GM21723 (cell line): ENCODE results near the gene ETV5.
A peak's percentile ranks its signal among the peaks of the same experiment; 100 is the strongest.

Source experiments
- ATAC-seq: cut with Tn5 transposase; IDR thresholded peaks from one replicate; pipeline ENCODE4 v1.9.1; 2021; ENCODE audit warnings: mild to moderate bottlenecking, moderate library complexity; ENCODE audit not compliant: unreplicated experiment

The ETV5 gene

DNA sequence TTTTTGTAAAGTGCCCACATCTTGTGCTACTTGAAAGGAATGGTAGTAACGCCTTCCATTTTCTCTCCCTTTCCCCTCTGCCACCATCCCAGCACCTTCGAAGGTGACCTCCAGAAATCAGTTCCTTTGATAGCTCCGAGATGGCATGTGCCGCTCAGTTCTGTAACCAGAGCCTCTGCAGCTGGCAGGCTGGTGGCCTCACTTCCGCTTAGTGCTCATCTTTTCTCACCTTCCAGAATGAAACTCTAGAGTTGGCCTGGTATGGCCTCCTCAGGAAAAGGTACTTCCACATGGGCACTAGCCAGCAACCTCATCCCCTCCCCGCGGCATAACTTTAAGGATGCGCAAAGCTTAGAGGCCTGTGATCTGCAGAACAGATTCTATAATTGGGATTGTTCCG, 38.8 kb downstream of the ETV5 start:
- ATAC-seq, result no peak

DNA sequence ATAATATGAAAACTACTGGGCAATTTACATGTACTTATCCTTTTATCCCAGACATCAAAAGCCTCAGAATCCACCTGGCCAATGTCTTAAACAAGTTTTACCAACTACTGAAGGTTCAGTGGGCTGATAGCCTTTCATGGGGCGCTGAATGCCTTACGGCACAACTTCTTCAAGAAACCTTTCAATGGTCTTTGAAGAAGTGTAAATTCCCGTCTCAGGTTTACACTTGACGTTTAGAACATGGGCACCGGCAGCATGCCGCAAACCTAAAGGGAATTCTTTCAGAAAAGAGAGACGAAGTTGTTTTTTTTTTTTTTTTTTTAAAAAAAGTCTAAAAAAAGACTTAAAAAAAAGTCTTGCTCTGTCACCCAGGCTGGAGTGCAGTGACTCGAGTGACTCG, 39.7 kb downstream of the ETV5 start:
- no peak for ATAC-seq

DNA sequence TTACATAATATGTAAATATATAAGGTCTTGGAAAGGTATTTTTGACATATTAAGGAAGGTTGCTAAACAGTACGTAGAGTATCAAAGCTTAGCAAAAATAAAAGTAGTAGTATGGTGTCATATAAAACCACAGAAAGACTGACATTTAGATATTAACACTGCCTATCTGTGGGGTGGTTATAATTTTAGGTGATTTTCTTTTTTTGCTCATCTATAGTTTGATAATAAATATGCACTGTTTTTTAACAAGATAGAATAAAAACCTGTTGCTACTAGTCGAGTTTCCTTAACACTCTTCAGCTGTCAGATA, 40.7 kb downstream of the ETV5 start:
- ATAC-seq, result no peak

DNA sequence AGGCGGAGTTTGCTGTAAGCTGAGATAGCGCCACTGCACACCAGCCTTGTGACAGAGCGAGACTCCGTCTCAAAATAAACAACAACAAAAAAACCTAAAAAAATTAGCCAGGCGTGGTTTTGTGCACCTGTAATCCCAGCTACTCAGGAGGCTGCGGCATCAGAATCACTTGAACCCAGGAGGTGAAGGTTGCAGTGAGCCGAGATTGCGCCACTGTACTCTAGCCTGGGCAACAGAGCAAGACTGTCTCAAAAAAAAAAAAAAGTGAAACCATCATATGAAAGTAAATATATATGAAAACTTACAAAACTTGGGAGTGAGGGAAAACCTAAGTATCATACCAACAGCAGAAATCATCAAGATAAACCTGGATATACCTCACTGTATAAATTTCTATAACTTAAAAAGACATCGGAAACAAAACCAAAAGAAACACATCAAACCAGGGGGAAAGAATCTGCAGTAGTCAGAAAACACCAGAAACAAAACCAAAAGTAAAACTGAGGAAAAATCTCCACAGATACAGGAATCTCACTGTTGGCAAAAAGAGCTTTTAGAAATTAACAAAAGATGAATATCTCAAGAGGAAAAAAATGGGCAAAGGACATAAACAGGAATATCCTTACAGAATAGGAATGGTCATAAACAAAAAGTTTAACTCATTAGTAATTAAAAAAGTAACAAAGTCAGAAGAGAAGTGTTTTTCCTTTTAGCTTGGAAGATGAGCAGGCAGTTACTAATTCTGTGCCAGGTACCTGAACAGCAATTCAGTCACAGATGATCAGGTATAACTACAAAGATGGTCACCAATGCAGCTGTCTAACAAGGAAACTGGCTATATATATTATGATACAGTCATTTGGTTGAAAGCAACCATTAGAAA, 41.3 kb downstream of the ETV5 start:
- peak; percentile 66 for ATAC-seq

DNA sequence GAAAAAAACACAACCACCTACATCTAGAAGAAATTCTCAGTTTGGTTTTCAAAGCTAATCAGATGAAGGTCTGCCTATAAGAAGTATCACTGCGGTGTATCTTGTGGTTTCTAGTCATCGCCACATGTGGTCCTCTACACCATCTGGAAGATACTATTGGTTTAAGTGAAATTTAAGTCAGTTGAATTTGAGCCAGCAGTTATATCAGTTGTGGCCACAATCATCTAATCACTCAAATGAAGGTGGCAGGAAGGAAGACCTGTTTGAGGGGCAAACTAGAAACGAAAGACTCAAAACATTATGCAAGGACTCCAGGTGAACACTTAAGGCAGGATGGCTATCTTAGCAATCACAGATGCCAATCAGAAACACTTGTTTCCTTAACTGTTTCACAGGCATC, 48.7 kb downstream of the ETV5 start:
- peak; percentile 95 for ATAC-seq

DNA sequence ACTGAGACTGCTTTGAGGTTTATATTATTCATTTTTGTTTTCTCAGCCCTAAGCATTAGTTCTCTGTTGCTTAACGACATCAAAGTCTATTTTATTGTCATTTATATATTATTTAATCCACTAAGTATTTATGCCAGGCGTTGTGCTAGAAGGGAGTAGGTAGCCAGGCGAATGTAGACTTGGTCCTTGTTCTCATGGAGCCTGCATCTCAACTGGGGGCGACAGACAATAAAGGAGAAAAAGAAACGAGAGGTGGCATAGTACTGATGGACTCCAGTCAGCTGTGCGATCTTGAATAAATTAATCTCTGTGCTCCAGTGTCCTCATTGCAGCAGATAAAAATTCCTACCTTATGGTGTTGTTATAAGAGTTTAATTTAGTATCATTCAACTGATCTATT, 49.7 kb downstream of the ETV5 start:
- ATAC-seq, result no peak

DNA sequence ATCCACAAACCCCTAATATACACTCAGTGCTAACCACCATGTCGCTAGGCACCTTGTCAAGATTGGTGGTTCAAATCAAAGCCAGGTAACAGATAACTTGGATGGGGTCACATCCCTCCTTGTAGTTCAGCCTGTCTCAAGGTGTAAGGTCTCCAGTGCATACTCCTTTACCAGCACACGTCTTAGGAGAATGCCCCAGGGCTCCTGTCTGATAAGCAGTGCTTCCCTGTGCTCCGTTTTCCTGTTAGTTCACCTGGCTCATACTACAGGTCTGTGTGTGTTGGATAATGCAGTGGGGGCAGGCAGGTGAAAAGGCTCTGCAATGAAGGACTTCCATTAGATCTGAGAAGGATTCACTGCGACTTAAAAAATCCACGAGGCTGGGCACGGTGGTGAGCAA, 50.7 kb downstream of the ETV5 start:
- ATAC-seq, result no peak

DNA sequence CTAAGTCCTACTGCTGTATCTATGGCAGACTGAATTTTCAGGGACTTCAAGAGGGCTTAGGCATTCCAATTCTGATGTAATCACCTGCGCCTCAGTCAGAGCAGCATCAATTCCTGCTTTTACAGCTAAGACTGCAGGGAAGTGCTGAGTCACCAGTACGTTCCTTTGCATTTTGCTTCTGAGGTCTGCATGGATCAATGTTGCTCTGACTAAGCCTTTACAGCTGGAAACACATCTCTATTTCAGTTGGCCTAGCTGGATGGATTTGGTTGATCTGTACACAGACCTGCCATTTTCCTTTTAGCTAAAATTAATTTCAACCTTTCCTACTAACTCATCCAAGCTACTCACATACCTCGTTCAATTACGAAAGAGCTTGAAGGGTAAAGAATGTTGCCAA, 51.3 kb downstream of the ETV5 start:
- ATAC-seq, result no peak

DNA sequence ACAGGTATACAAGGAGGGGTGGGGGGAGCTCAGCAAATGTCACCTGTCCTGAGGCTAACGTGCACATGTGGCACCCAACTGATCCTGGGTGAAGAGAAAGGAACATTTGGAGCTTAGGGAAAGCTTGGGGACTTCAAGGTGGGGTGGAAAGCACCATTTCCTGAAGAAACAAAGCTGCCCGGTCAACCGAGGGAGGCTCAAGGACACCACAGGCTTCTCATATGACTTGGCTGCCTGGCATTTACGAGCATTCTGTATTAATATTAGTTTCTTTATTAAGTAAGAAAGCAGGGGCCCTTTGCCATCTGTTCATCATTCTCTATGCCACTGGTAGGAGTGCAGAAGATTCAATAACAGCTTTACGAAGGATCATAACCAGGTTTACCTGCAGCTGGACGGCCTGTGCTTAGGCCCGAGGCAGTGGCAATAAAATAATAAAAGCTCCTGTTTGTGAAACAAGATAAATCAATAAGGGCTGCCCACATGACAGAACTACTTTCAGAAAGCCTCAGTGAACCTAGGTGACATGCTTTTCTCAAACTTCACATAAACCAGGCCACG, 54.0 kb downstream of the ETV5 start:
- ATAC-seq, result no peak

DNA sequence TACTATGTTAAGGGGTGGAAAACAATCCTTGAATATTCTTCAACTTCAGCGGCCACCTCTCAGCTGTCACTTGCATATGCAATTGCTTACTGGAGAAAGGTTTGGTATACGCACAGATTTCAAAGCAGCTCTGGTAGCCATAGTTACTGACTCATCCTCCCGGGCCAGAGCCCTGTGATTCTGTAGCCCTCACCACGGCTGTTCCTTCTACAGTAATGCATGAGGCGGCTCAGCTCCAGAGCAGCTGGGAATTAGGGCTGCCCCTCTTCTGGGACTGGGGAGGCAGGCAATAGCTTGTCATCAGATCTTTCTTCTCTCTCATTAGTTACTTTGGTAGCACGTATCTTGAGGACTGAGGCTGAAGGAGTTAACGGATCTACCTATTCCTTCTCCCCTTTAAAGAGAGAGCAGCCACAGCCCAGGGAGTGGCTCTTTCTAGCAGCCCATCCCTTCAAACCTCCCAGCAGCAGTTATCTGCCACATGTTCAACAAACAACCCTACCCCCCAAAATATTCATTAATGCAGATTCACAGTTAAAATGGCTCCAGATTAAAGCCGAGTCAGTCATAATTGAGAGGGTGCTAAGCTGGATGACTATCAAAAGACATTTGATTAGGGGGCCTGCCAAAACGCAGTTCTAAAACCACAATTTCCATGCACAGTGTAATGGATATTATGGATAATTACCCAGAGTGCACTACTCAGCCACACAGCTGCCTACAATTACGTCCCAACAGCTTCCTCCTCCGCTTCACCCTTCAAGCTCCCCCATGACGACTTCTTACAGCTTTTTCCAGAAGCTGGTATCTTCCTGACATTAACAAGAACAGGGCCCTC, 54.7 kb downstream of the ETV5 start:
- no peak for ATAC-seq

DNA sequence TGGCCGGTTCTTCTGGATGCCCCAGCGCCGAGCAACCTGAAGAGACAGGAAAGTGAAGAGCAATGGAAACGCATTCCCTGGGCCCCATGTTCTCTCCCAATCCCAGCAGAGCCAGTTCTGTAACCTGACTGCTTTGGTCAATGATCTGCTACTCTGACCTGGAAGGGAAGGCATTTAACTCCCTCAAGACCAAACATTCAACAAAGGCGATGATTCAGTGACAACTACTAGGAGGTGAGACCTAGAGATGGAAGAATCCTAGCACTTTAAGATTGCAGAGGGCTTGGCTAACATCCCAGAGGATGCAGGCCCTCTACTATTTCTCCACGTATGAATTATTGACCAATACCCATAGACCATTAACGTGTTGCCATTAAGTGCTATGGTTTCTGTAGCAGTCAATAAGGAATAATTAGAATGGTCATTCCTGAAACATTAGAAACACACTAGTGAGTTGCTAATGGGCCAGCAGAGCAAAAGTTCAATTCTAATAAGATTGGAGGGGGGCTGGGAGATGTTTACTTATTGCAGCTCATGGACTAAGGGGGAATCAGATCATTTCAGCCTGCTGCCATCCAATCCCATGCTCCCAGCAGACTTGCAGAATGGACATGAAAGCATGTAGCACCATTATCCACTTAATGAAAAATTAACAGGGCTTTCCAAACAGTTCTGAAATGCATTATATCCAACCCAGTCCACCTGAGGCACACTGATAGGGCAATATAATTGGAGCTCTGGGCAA, 56.6 kb downstream of the ETV5 start:
- ATAC-seq, result no peak

DNA sequence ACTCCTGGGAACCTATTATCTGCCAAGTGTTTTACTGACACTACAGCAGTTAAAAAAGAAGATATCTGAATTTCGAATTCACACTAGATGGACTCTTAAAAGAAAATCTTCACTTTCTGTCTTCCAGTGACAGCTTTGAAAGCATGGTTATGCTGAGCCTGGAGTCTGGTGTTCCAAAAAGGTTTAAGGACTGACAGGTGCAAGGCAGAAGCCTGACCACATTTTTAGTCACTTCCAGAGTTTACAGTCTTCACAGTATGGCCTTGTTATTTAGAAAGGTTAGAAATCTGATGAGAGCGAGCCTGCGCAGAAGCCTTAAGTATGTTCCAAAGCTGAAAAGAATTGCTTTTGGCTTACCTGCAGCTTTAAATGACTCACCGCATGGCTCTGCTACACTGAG, 59.9 kb downstream of the ETV5 start:
- no peak for ATAC-seq

DNA sequence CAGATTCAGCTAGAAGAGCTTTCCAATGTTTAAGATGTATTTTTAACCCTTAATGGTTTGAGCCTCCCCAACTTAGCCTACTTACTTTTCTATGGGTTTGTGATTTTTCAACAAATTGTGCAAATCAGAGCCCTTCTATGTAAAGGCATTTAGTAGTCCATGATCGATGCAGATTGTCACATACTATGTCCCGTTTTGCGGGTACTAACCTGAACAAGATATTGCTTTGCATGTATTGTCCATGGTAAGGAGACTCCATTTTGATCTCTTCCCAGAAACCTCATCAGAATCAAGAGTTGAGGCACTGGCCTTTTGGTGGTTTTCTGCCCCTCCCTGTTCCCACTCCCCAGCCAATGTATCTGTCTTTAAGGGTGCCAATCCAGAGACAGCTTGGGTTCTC, 60.8 kb downstream of the ETV5 start:
- no peak for ATAC-seq

DNA sequence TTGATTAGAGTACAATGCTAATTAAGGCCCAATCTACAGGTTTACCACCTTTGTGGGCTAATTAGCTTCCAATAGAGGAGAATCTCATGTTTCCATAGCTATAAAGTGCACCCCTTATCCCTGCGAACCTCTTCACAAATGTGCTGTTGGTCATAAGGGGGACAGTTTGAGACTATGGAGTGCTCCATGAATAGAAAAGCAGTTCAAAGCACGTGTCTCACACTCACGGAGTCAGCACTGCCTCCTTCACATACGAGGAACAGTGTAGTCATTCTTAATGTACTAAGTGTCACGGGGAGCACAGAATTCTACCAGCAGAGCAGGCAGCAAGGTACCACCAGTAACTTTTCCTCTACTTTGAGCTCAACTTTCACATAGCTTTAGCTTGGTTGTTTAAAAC, 62.1 kb downstream of the ETV5 start:
- no peak for ATAC-seq

DNA sequence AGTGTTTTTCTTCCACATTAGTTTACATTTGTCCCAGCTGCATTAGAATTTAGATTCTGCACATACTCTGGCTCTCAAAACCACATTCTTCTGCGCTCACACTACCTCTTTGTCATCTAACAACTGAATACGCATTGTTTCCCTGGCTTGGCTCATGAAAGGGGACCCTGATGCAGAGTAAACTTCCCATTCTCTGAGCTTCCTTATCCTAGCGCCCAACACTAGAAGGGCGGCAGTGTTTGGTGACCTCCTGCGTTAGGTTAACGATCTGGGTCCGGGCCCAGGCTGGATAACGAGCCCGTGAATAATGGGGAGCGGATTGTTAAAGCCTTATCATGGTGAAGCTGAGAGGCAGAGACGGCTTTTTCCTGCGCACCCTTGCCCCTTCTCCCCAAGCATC, 63.9 kb downstream of the ETV5 start:
- ATAC-seq, result no peak

DNA sequence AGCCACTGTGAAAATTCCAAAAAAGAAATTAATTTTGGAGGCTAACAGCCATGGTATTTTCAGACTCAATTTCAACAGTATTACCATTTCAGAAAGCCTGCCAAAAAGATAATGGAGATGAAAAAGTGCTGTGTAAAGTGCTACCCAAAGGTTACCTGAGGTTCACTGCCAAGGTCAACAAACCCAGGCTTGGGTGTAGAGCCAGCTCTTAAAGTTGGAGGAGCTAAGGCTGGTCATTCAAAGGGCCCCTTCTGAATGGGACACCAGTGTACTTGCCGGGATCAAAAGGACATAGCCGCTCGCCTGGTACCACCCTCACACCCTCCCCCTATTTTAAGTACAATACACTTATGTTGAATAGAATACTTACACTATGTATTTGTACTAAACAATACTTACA, 64.5 kb downstream of the ETV5 start:
- ATAC-seq, result no peak

DNA sequence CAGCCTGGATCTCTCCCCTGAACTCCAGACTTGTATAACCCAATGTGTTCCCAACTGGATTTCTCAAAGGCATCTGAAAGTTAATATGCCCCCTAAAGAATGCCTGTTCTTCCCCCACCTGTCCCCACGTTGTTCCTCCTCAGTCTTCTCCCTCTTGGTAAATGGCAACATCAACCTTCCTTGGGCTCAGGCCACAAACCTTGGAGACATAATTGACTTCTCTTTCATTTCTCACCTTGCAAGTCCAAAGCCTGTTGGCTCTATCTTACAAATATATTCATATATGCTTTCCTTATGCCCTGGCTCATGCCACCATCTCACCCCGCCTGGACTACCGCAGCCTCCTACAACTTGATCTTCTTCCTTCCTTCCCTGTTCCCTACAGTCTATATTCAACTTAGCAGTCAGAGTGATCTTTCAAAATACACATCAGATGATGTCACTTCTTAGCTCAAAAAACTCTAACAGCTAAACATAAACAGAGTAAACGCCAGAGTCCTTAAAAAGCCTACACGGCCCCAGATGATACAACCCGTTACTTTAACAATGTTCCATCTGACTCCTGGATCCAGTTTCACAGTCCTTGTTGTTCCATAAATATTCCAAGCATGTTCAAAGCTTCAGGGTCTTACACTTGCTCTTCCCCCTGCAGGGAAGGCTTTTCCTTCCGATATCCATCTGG, 66.2 kb downstream of the ETV5 start:
- no peak for ATAC-seq

DNA sequence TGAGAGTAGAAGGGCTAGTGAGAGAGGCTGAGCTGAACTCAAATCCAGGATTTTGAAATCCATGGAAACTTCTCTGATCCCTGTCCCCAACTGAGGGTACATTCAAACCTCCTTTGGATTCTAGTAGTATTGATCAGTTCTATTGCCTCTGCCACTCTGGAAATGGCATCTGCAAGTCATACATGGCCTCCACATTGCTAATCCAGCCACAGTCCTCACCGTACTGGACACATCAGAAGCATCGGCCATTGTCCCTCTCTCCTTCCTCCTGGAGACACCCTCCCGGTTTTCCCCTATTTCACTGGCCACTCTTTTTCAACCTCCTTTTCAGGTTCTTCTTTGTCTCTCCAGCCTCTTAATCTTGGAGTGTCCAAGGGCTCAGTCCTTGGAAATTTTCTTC, 66.9 kb downstream of the ETV5 start:
- ATAC-seq, result no peak

DNA sequence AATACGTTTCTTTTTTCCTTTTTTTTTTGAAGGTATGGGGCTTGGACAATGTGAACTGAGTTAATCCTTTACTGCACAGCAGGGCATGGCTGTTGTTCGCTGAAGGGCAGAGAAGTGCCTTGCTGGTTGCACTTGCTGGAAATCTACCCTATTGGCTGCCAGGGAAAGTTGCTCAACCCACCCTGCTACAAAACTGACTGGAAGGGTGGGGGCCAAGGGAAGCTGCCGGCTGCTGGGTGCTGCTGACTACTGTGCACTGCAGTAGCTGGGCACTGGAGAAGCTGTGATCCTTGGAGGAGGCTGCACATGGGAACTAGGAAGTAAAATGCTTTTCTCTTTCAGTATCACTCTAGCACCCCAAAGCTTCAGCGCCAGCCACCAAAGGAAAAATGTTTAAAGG, 70.5 kb downstream of the ETV5 start:
- ATAC-seq, result no peak

DNA sequence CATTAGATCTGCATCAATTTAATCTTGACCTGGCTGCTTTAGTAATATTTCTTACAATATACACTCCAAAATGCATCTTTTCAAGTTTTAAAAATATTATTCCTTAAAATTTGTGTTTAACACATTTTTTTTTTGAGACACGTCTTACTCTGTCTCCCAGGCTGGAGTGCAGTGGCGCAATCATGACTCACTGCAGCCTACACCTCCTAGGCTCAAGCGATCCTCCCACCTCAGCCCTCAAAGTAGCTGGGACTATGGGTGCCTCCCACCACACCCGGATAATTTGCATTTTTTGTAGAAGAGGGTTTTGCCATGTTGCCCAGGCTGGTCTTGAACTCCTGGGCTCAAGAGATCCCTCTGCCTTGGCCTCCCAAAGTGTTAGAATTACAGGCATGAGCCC, 73.6 kb downstream of the ETV5 start:
- no peak for ATAC-seq

DNA sequence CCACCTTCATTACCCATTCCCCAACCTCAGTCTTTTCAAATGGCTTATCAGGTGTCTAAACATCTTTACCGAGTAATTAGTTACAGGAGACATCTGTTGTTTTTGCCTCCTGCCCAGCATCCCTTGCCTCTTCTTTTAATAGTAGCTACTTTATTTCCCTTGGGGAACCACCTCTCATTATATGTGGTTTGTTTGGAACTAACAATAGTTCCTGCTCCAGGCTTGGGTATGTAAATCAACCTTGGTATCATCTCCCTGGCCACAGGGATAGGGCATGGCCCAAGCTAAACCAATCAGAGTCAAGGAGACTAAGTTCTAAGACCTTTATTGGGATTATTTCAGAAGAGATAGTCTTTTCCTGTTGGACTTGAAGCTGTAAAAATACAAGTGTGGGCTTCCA, 76.6 kb downstream of the ETV5 start:
- no peak for ATAC-seq
